Esophagus muscularis mucosa (tissue), 4 donors: ENCODE data around the gene RNF11. TPM values are rescaled to one million over a fixed set of nuclear protein-coding genes. Genes with fewer than 3 reads are reported as not detected.

Source experiments
- DNase-seq: peaks from one replicate; pipeline ENCODE4 v3.0.0-alpha.2; 2017; ENCODE audit errors: extremely low spot score
- H3K27ac ChIP-seq, 4 donors: fragments of 200-600 bp; sonication (generic); replicated peaks in 1 of 4; 1 replicate in 3 of 4; 2 replicates in 1 of 4; pipeline ENCODE4 v1.5.1; 2016 to 2019; ENCODE audit warnings: mild to moderate bottlenecking in 1 of 4
- H3K27me3 ChIP-seq, 4 donors: fragments of 200-600 bp; sonication (generic); one replicate each; pipeline versions ENCODE4 v1.5.1 to v1.6.0; 2016 to 2019
- H3K36me3 ChIP-seq, 4 donors: fragments of 200-600 bp; sonication (generic); one replicate each; pipeline ENCODE4 v1.5.1; 2016 to 2019
- H3K4me1 ChIP-seq, 4 donors: fragments of 200-600 bp; sonication (generic); one replicate each; pipeline ENCODE4 v1.5.1; 2016 to 2019
- H3K4me3 ChIP-seq, 4 donors: fragments of 200-600 bp; sonication (generic); 1 replicate in 2 of 4; 2 replicates in 2 of 4; pipeline ENCODE4 v1.5.1; 2016 to 2019; ENCODE audit warnings: mild to moderate bottlenecking in 4 of 4, moderate library complexity in 1 of 4
- H3K9me3 ChIP-seq, 4 donors: fragments of 200-600 bp; sonication (generic); 1 replicate in 3 of 4; 2 replicates in 1 of 4; pipeline ENCODE4 v1.5.1; 2016 to 2019
- CTCF ChIP-seq, 3 experiments: fragments of 200-600 bp in 2 of 3; fragments of 450-650 bp in 1 of 3; sonication (generic) in 2 of 3; IDR thresholded peaks; one replicate each; pipeline ENCODE4 v1.5.1; 2017 to 2019; ENCODE audit warnings: antibody characterized with exemption in 3 of 3, mild to moderate bottlenecking in 2 of 3, moderate library complexity in 1 of 3
- EP300 ChIP-seq: sonication (generic); formaldehyde crosslinking; IDR thresholded peaks from one replicate; pipeline ENCODE4 v1.6.1; 2017; ENCODE audit warnings: antibody characterized with exemption
- POLR2A ChIP-seq: fragments of 450-650 bp; IDR thresholded peaks from one replicate; pipeline ENCODE4 v1.6.1; 2017; ENCODE audit warnings: antibody characterized with exemption, moderate library complexity, mild to moderate bottlenecking, low read depth
- POLR2AphosphoS5 ChIP-seq, 2 donors: sonication (generic); formaldehyde crosslinking; IDR thresholded peaks; one replicate each; pipeline ENCODE4 v1.6.1; 2017; ENCODE audit warnings: antibody characterized with exemption in 2 of 2
- WGBS: methylation state at CpG from one replicate; pipeline ENCODE4 v1.1.5; 2018; 5-methylcytosine and 5-hydroxymethylcytosine counted together
- intact Hi-C: fragments of 100-400 bp; cut with DNase I; formaldehyde crosslinking; loops from one replicate; pipeline ENCODE4 v1.15.1; 2023
- total RNA-seq, 4 donors: library from RNA; depleted of rRNA; stranded (reverse); fragments of >200 nt; gene quantifications; one replicate each; pipeline versions ENCODE4 v1.1.0 to v1.2.1, GENCODE V29; 2016

Gene RNF11
- total RNA-seq, 4 donors from 2014 or later: 101 to 141 (median 115) TPM

- WGBS: 74% methylated on average over 12 of the region's 12 CpGs
- intact Hi-C loops: no loop called here
- H3K4me1 ChIP-seq: peaks cover 0 to 9% (median 4%) of the 10 kb centered on the region in 4 donors
- H3K27me3 ChIP-seq: no peaks in the 10 kb centered on the region
- no peak overlapping the region for H3K4me3 ChIP-seq
- H3K36me3 ChIP-seq: no peaks in the 10 kb centered on the region
- no peak overlapping the region for H3K27ac ChIP-seq
- DNase-seq: no peak
- H3K9me3 ChIP-seq: no peaks in the 10 kb centered on the region
- TF ChIP-seq POLR2AphosphoS5 (IDR thresholded peaks at IDR 0.05): no peak
- no peak for TF ChIP-seq EP300
Measured at GRCh38 chr1:51313961-51314777, 78.1 kb downstream of the RNF11 start.

DNA sequence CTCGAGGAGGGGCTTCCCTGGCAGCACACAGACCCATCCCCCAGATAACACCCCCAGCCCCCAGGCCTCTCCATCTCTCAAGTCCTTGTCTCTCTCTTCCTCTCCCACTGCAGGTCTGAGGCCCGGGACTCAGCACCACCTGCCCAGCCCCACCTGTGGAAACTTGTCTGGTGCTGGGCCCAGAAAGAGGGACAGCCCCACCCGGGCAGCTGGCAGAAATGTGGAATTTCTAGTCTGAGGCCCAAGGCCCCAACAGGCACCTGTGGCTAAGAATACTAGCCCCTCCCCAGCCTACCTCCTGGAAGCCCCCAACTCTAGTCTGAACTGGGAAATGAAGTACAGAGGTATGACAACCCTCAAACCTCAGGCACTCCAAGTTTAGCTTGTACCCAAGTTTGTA is 78.9 kb downstream of the RNF11 start:
- no peak for DNase-seq
- WGBS: 90% methylated on average over 3 of the region's 3 CpGs
- Histone ChIP-seq H3K27me3 (no peaks in the 10 kb centered on the region), H3K9me3 (no peaks in the 10 kb centered on the region), H3K27ac (no peak overlapping the region), H3K4me3 (no peak overlapping the region), H3K4me1 (peaks cover 0 to 9% (median 4%) of the 10 kb centered on the region in 4 donors), H3K36me3 (no peaks in the 10 kb centered on the region)
- no peak for TF ChIP-seq CTCF (IDR thresholded peaks at IDR 0.05)
- TF ChIP-seq POLR2A: no peak
- intact Hi-C loops: no loop called here

DNA sequence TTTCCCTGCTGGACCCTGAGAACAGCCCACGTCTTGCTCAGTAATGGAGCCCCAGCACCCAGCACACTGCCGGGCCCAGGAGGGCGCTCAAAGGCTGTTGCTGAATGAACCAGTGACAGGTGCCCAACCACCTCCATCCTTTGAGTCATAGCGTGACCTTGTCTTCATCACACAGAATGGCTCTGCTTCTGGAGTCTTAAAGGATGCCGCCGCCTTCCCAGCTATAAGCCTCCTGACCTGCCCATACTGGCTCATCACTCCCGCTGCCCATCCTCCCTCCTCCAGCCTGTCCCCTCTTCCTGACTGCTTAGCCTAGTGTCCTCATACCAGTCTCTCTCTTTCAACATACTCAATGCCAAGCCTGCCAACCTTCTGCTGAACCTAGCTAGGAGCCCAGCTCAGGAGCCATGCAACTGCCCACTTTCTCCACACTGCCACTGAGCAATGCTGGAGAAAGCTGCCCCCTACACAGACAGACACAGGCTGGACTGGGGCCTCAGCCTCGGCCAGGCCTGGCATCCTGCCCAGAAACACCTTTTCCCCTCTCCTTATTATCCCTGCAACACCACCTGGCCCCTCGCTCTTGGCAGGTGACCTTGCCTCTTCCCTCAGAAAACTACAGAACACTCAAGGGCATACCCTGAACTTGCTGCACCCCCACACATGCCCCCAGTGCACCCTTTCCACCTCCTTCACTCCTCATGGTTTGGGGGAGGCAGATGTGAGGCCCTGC is 80.2 kb downstream of the RNF11 start:
- no peak overlapping the region for H3K4me3 ChIP-seq
- peaks cover 0 to 9% (median 4%) of the 10 kb centered on the region in 4 donors for H3K4me1 ChIP-seq
- DNase-seq: no peak
- H3K36me3 ChIP-seq: no peaks in the 10 kb centered on the region
- TF ChIP-seq CTCF (IDR thresholded peaks at IDR 0.05) (no peak), POLR2AphosphoS5 (IDR thresholded peaks at IDR 0.05) (no peak), EP300 (no peak), POLR2A (no peak)
- no peaks in the 10 kb centered on the region for H3K9me3 ChIP-seq
- H3K27ac ChIP-seq: no peak overlapping the region
- intact Hi-C loops: no loop called here
- 86% methylated on average over 9 of the region's 9 CpGs for WGBS
- H3K27me3 ChIP-seq: no peaks in the 10 kb centered on the region

DNA sequence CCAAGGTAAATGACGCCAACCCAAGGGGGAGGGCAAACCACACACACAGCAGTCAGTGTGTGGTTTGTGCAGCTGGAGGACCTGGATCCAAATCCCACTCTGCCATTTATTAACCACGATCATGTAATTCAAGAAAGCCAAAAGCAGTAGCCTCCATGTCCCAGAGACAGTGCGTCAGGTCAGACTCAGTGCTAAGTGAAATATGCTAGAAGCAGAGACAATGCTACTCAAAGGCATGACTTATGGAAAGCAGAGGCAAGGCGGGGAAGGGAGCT is 80.7 kb downstream of the RNF11 start:
- intact Hi-C loops: no loop called here
- H3K36me3 ChIP-seq: no peaks in the 10 kb centered on the region
- no peak for DNase-seq
- H3K4me1 ChIP-seq: peaks cover 0 to 9% (median 4%) of the 10 kb centered on the region in 4 donors
- H3K4me3 ChIP-seq: no peak overlapping the region
- 94% methylated on average over 4 of the region's 4 CpGs for WGBS
- no peaks in the 10 kb centered on the region for H3K9me3 ChIP-seq
- no peak for TF ChIP-seq POLR2AphosphoS5 (IDR thresholded peaks at IDR 0.05)
- no peak for TF ChIP-seq POLR2A
- TF ChIP-seq EP300: no peak
- H3K27me3 ChIP-seq: no peaks in the 10 kb centered on the region
- H3K27ac ChIP-seq: no peak overlapping the region

DNA sequence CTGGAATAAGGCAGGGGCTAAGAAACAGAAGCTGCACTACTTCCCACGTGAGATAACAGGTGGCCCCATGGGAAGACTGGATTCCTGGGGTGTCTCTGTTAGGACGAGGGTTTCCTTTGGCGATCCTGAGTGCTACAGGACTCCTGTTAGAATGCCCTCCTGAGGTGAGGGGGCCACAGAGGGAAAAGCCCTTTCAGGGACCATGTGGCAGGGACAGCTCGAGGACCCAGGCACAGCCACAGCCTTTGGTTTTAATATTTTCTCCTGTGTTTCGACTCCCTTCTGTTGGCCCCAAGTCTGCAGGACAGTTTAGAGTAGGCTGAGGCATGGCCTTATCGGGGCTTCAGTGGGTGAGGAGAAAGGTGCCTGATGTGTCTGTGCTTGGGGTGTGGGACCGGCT is 81.7 kb downstream of the RNF11 start:
- no peak overlapping the region for H3K4me3 ChIP-seq
- no peaks in the 10 kb centered on the region for H3K36me3 ChIP-seq
- no peak overlapping the region for H3K27ac ChIP-seq
- no peaks in the 10 kb centered on the region for H3K27me3 ChIP-seq
- intact Hi-C loops: no loop called here
- no peak for DNase-seq
- 80% methylated on average over 6 of the region's 7 CpGs for WGBS
- peaks cover 0 to 9% (median 4%) of the 10 kb centered on the region in 4 donors for H3K4me1 ChIP-seq
- no peaks in the 10 kb centered on the region for H3K9me3 ChIP-seq
- TF ChIP-seq POLR2AphosphoS5 (IDR thresholded peaks at IDR 0.05): no peak
- TF ChIP-seq EP300: no peak
- TF ChIP-seq POLR2A: no peak
- TF ChIP-seq CTCF (IDR thresholded peaks at IDR 0.05): no peak
